ENCODE results near the gene RPS29.
"Not testable (repeated sequence)": the region's sequence is repeated elsewhere in the genome, so short reads cannot be mapped to it uniquely, and the experiment has no call there.

RPS29 gene

DNA sequence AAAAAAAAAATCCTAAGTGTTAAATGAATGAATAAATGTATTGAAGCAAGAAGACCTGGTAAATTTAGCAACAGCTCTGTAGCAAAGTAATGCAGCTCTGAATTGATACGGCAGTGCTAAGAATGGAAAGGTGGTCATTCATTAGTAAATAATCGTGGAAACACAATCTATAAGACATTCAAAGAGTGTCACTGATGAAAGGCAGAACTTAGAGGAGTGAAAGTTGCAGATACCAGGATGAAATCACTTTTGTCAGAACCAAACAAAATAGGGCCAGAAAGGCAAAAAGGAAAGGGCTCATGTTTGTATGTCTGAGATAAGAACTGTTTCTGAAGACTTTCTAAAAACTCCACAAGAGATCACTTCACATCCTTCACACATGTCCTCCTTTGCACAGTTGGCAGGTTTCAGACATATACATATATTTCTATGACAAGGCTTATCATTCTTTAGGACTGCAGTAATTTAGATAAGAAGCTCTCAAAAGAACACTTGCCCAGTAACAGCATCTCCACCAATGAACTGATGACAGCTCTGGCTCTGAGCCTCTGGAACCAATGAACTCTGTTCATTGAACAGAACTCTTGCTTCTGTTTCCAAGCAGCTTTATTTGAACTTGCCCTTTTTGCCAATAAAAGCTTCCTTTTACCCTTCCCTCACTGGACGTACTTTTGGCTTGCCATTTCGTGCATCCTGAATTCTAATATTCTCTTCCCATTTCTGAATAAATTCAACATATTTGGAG lies 8.3 kb upstream of the RPS29 start:
- no peak for DNase-seq

DNA sequence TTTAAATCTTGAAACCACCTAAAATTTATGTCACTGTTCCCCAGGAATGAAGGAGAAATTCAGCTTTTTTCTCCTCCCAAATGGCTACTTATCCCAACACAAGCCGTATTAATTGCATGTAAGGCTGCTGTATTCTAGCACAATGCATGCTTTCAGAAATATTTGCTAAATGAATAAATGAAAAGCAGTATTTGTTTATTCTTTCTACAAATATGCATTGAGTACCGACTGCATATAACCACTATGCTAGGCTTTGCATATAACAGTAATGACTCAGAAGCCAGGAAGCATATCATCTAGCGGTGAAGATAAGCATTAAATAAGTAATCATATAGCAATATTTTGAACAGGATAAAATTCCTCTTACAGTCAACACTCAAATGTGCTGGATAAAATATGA lies 6.8 kb upstream of the RPS29 start:
- no peak for DNase-seq

DNA sequence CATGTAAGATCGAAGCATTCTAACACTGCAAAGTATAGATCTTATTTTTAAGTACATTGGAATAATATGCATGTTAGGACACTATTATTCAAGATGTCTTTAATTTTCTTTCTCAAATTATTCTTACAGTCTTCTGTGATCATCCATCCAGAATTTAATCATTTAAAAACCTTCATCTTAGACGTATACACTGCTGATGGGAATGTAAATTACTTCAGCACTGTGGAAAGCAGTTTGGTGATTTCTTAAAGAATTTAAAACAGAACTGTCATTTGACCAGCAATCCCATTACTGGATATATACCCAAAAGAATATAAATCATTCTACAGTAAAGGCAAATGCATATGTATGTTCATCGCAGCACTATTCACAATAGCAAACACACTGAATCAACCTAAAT lies 3.2 kb upstream of the RPS29 start:
- DNase-seq = no peak

GRCh38 chr14:49586673-49587460 lies 687 bp upstream of the RPS29 start:
- DNase-seq = peak; percentile 29

- DNase-seq = not testable (repeated sequence)
These were observed 1.1 kb downstream of the RPS29 start for GRCh38 chr14:49584981-49585640.

GRCh38 chr14:49584058-49584457 lies 2.1 kb downstream of the RPS29 start:
- DNase-seq = no peak

GRCh38 chr14:49583629-49584028 lies 2.6 kb downstream of the RPS29 start:
- DNase-seq = no peak

DNA sequence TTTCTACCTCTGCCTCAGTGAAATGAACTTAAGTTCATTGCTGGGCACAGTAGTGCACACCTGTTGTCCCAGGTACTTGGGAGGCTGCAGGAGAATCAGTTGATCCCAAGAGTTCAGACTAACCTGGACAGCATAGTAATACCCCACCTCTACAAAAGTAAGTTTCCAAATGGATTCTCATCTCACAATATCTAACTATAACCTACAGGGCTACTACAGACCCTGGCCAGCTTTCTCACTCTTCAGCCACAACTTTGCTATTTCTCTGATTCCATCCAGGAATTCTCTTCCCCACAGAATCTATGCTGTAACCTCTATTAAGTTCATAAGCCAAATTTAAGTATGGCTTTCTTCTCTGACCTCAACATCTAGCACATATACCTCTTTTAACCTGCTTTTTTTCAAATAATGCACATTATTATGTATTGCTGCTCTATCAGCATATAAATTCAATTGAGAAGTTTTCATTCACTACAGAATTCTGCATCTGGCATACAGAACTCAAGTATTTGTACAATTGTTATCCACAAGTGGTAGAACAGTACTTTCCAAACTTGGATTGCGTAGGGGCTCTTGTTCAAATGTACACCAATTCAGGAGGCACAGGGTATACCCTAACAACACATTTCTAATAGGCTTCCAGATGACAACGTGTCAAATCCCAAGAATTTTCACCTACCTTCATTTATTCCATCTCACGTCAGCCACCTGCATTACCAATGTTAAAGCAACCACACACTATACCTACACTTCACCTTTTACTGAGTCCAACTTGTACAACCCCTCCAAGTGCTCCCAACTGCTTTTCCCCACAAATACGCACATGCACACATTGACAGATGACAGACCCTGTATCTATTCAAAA lies 3.8 kb downstream of the RPS29 start:
- DNase-seq = no peak

- no peak for DNase-seq
These were observed 4.7 kb downstream of the RPS29 start for GRCh38 chr14:49581209-49582112.

DNA sequence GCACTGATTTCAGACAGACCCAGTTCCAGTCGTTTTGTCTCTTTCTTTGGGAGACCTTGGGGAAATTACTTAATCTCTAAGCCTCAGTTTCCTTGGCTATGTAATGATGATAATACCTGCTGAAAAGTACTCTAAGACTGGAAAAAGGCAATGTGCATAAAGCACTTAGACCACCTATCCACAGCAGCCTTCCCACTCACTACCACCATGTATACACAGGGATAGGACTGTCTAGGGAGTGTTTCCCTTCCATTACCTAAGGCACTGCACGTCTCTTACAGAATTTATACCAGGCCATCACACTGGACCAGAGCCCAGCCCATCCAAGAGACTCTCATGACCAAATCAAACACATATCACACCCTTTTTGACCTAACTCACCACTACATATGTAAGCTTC lies 6.3 kb downstream of the RPS29 start:
- DNase-seq = no peak

DNA sequence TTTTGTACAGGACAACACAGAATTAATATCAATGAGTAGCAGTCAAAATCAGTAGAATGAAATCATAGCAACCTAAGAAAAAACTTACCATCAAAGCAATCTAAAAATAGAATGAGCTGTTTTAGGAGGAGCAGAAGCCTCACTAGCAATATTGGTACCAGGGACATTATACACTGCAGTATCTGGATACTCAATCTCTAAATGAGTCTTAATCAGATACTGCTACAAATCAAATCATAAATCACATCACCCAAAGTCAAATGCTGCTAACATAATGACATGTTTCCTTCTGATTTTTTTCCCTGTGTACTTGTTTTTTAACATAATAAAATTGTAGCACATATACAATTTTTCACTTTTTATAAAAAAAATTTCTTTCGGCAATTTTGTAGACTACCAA lies 8.0 kb downstream of the RPS29 start:
- no peak for DNase-seq

GRCh38 chr14:49574038-49574437 lies 12.1 kb downstream of the RPS29 start:
- DNase-seq = no peak

GRCh38 chr14:49569281-49569680 lies 16.9 kb downstream of the RPS29 start:
- DNase-seq = no peak

DNA sequence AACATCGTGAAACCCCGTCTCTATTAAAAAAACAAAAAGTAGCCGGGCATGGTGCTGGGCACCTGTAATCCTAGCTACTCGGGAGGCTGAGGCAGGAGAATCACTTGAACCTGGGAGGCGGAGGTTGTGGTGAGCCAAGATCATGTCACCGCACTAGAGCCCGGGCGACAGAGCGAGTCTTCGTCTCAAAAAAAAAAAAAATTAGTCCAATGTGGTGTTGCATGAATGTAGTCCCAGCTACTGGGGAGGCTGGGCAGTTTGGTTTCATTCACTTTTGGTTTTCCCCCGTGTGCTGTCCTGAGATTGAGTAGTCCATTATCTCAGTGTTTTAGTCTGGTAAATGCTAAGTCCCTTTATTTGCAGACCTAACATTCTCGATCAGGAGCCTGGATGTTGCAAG lies 19.5 kb downstream of the RPS29 start:
- no peak for DNase-seq

DNA sequence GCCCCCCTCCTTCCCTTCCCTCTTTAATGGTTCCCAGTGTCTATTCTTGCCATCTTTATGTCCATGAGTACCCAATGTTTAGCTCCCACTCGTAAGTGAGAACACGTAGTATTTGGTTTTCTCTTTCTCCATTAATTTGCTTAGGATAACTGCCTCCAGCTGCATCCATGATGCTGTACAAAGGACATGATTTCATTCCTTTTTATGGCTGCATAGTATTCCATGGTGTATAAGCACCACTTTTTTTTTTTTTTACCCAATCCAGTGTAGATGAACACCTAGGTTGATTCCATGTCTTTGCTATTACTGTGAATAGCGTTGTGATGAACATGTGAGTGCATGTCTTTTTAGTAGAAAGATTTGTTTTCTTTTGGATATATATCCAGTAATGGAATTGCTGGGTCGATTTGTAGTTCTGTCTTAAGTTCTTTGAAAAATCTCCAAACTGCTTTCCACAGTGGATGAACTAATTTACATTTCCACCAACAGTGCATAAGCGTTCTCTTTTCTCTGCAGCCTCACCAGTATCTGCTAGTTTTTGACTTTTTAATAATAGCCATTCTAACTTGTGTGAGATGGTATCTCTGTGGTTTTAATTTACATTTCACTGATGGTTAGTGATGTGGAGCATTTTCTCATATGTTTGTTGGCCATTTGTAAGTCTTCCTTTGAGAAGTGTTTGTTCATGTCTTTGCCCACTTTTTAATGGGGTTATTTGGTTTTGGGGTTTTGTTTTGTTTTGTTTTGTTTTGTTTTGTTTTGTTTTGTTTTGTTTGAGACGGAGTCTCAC lies 26.0 kb downstream of the RPS29 start:
- DNase-seq = no peak

DNA sequence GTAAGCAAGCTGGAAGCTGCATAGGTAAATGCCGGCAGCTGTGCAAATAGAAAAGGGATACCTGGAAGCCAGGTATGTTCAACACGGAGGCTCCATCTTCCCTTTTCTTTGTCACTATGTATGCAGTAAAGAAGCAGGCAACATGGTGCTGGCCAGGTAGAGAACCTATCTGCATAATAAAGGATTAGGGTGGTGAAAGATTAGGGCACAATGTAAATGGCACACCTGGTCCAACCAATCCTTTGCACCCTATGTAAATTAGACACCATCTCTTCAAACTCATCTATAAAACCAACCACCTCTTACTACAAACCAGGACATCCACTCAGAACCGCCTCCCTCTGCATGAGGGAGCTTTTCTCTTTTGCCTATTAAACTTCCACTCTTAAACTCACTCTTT lies 32.3 kb downstream of the RPS29 start:
- no peak for DNase-seq

DNA sequence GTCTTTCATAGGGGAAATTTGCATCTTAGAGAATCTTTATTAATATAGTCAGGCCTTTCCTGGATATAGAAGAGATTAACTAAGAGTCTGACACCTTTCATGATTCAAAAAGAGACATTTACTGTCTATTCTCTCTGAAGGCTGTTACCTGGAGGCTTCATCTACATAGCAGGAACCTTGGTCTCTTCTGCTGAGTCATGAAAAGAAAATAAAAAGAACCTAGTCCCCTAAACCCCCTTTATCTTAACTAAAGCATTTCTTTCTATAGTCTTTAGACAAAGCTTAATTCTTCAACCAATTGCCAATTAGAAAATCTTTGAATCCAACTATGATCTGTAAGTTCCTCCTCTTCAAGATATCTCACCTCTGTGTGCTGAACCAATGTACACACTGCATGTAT lies 33.1 kb downstream of the RPS29 start:
- DNase-seq = no peak

DNA sequence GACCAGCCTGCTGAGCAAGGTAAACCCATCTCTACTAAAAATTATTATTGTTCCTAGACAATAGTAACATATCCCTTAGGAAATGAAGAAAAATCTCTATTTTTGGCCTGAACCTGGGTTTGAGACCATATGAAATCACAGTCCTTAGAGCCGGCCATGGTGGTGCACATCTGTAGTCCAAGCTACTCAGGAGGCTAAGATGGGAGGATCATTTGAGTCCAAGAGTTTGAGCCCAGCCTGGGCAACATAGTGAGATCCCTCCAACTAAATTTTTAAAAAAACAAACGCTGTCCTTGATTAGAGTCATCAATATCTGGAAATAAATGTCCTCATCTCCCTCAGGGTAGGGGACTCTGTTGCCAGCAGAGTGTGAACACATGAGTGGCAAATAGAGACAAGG lies 34.6 kb downstream of the RPS29 start:
- DNase-seq = no peak

GRCh38 chr14:49550286-49551184 lies 35.6 kb downstream of the RPS29 start:
- no peak for DNase-seq

DNA sequence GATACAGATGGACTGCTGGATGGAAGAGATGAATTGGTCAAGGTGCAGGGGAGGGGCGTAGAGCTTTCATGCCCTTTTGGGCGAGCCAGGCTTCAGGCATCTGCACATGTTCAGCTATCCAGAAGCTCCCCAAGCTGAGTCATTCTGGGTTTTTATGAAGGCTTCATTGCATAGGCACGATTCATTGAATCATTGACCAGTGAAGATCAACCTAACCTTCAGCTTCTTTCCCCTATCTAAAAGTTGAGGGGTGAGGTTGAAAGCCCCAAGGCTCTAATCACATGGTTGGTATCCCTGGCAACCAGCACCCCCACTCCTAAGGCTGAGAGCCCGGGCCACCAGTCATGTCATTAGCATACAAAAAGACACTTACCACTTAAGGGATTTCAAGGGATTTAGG lies 36.3 kb downstream of the RPS29 start:
- no peak for DNase-seq
